ENCODE data around the gene FABP2. TPM values are rescaled to one million over a fixed set of nuclear protein-coding genes. Genes with fewer than 3 reads are reported as not detected.

The FABP2 gene
- total RNA-seq, 1 experiment from 2014 or later, result not detected

DNA sequence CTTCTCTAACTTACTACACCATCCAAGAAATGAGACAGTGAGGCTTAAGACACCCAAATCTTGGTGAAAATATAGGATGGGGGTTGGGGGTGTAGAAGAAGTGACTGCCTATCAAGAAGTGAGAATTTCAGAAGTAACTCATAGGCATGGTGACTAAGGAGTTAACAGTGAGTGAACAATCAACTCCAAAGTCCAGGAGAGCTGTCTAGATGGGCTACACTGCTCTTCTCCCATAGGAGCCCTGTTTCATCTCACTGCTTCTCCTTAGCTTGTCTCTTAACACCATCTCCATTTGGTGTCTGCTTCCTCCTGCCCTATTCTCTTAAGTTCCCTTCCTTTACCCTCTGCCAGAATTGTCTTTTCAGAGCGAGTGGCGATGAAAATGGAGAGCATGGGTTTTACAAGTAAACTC, 22.7 kb downstream of the FABP2 start:
- peaks cover 16% of the 10 kb centered on the region; the same call in 1 of the 2 replicates for H3F3A ChIP-seq (ENCODE audit: insufficient read depth, low read depth)
- H3K9me2 ChIP-seq (ENCODE audit: insufficient read depth), result no peaks in the 10 kb centered on the region
- peak overlapping the region; percentile 81 for H3K4me3 ChIP-seq
- H4K20me1 ChIP-seq (ENCODE audit: insufficient read depth), result no peaks in the 10 kb centered on the region
- POLR2A ChIA-PET (ENCODE audit: unreplicated experiment), result no interaction called here
- H2AFZ ChIP-seq, result peak overlapping the region; percentile 98
- intact Hi-C loops (cut with micrococcal nuclease; ENCODE audit: unreplicated experiment), result no loop called here
- DNase-seq, result no peak
- H3K4me1 ChIP-seq (replicated peaks; ENCODE audit: insufficient read depth), result peaks cover 21% of the 10 kb centered on the region
- 0 out of 2 replicates have a peak, but pooled peaks cover 6% of the 10 kb centered on the region for H3K36me3 ChIP-seq (ENCODE audit: low read depth)
- peaks cover 35% of the 10 kb centered on the region for H3K79me2 ChIP-seq (ENCODE audit: low read depth)
- no peaks in the 10 kb centered on the region for H3K27me3 ChIP-seq (ENCODE audit: insufficient read depth, low read depth)
- TF ChIP-seq, protein P1, sequence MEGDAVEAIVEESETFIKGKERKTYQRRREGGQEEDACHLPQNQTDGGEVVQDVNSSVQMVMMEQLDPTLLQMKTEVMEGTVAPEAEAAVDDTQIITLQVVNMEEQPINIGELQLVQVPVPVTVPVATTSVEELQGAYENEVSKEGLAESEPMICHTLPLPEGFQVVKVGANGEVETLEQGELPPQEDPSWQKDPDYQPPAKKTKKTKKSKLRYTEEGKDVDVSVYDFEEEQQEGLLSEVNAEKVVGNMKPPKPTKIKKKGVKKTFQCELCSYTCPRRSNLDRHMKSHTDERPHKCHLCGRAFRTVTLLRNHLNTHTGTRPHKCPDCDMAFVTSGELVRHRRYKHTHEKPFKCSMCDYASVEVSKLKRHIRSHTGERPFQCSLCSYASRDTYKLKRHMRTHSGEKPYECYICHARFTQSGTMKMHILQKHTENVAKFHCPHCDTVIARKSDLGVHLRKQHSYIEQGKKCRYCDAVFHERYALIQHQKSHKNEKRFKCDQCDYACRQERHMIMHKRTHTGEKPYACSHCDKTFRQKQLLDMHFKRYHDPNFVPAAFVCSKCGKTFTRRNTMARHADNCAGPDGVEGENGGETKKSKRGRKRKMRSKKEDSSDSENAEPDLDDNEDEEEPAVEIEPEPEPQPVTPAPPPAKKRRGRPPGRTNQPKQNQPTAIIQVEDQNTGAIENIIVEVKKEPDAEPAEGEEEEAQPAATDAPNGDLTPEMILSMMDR (conservative IDR thresholded peaks at IDR 0.05), result no peak
- TF ChIP-seq EZH2 (IDR thresholded peaks at IDR 0.05; ENCODE audit: low read depth), result no peak
- H3K4me2 ChIP-seq, result peak overlapping the region; percentile 92
- no TSS peak for BruUV-seq (replicated peaks)
- H3K27ac ChIP-seq, result peak overlapping the region; percentile 89
- CTCF ChIA-PET, result no interaction called here
- H3K9me3 ChIP-seq (ENCODE audit: insufficient read depth, low read depth), result no peaks in the 10 kb centered on the region

DNA sequence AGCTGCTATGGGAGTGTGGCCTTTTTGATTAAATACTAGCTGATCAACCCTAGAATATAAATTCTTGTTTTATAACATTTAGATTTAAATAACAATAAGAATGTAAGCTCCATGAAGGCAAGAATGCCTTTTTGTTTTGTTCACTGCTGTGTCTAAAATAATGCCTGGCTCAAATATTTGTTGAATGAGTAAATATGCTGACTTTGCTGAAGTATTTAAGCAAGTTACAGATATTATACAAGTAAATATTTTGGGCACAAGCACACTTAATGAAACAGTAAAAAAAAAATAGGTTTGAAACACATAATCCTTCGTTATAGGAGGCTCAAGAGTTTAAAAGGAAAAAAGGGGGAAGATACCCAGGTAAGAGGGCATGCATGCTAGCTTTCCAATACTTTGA, 24.1 kb downstream of the FABP2 start:
- Histone ChIP-seq H3K36me3 (ENCODE audit: low read depth) (0 out of 2 replicates have a peak, but pooled peaks cover 6% of the 10 kb centered on the region), H3K27ac (no peak overlapping the region), H3K79me2 (ENCODE audit: low read depth) (peaks cover 35% of the 10 kb centered on the region), H3F3A (ENCODE audit: insufficient read depth, low read depth) (peaks cover 16% of the 10 kb centered on the region; the same call in 1 of the 2 replicates), H3K4me1 (replicated peaks; ENCODE audit: insufficient read depth) (peaks cover 21% of the 10 kb centered on the region), H3K4me2 (peak overlapping the region; percentile 92), H3K4me3 (peak overlapping the region; percentile 81; the same call in 1 of the 2 replicates), H3K9me2 (ENCODE audit: insufficient read depth) (no peaks in the 10 kb centered on the region), H2AFZ (no peak overlapping the region), H3K9me3 (ENCODE audit: insufficient read depth, low read depth) (no peaks in the 10 kb centered on the region), H4K20me1 (ENCODE audit: insufficient read depth) (no peaks in the 10 kb centered on the region), H3K27me3 (ENCODE audit: insufficient read depth, low read depth) (no peaks in the 10 kb centered on the region)
- intact Hi-C loops (cut with micrococcal nuclease; ENCODE audit: unreplicated experiment), result no loop called here
- BruUV-seq (replicated peaks), result no TSS peak
- ChIA-PET POLR2A (ENCODE audit: unreplicated experiment) (no interaction called here), CTCF (no interaction called here)
- no peak for TF ChIP-seq EZH2 (IDR thresholded peaks at IDR 0.05; ENCODE audit: low read depth)
- TF ChIP-seq, protein P1 (conservative IDR thresholded peaks at IDR 0.05), result no peak
- no peak for DNase-seq

DNA sequence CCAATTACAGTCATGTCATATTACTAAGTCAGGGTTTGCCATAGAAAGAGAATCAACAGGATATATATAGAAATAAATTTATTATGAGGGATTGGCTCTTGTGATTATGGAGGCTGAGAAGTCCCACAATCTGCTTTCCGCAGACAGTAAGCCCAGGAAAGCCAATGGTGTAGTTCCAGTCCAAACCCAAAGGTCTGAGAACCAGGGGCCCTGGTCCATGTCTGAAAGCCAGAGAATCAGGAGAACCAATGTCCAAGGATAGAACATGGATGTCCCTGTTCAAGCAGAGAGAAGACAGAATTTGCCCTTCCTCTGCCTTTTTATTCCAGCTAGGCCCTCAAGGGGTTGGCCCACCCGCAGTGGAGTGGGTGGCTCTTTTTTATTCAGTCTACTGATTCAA, 25.6 kb downstream of the FABP2 start:
- Histone ChIP-seq H3K79me2 (ENCODE audit: low read depth) (peaks cover 35% of the 10 kb centered on the region), H3K4me1 (replicated peaks; ENCODE audit: insufficient read depth) (peaks cover 15% of the 10 kb centered on the region), H4K20me1 (ENCODE audit: insufficient read depth) (no peaks in the 10 kb centered on the region), H3K9me3 (ENCODE audit: insufficient read depth, low read depth) (no peaks in the 10 kb centered on the region), H3K36me3 (ENCODE audit: low read depth) (0 out of 2 replicates have a peak, but pooled peaks cover 6% of the 10 kb centered on the region), H3K4me2 (no peak overlapping the region), H2AFZ (no peak overlapping the region), H3K4me3 (no peak overlapping the region), H3F3A (ENCODE audit: insufficient read depth, low read depth) (peaks cover 16% of the 10 kb centered on the region; the same call in 1 of the 2 replicates), H3K27me3 (ENCODE audit: insufficient read depth, low read depth) (no peaks in the 10 kb centered on the region), H3K27ac (no peak overlapping the region), H3K9me2 (ENCODE audit: insufficient read depth) (no peaks in the 10 kb centered on the region)
- ChIA-PET CTCF (no interaction called here), POLR2A (ENCODE audit: unreplicated experiment) (interaction anchor here (0.6 kb wide), 1 partner anchor 329 kb away, joined by 3 read pairs; no protein-coding TSS in a partner anchor)
- BruUV-seq (replicated peaks), result no TSS peak
- DNase-seq, result no peak
- intact Hi-C loops (cut with micrococcal nuclease; ENCODE audit: unreplicated experiment), result no loop called here
- TF ChIP-seq EZH2 (IDR thresholded peaks at IDR 0.05; ENCODE audit: low read depth), result no peak
- TF ChIP-seq, protein P1 (conservative IDR thresholded peaks at IDR 0.05), result no peak

Data from PC-9 (cell line).